Suprapubic skin (tissue), 3 donors: ENCODE results near the gene DCUN1D5.

ENCODE experiments used
- POLR2AphosphoS5 ChIP-seq, 3 donors: sonication (generic); formaldehyde crosslinking; IDR thresholded peaks; one replicate each; pipeline ENCODE4 v1.6.1; 2017; ENCODE audit warnings: antibody characterized with exemption in 3 of 3
- TF ChIP-seq, protein P1 (sequence below), 2 donors: fragments of 200-600 bp in 1 of 2; fragments of 450-650 bp in 1 of 2; sonication (generic) in 1 of 2; IDR thresholded peaks; one replicate each; pipeline ENCODE4 v1.5.1; 2016 to 2019; ENCODE audit warnings: antibody characterized with exemption in 2 of 2, mild to moderate bottlenecking in 1 of 2, moderate library complexity in 1 of 2

DNA sequence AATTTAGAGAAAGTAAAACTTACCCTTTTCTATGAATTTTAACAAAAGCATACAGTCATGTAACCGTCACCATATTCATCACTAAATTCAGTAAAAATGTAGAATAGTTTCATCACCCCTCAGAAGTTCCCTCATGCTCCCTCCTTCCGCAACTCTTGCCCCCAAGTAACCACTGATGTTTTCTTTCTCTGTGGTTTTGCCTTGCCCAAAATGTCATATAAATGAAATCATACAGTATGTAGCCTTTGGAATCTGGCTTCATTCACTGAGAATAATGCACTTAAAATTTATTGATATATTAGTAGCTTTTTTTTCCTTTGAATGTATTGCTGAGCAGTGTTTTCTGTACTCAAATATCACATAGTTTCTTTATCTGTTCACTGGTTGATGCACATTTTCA, 60.1 kb downstream of the DCUN1D5 start:
- TF ChIP-seq, protein P1, sequence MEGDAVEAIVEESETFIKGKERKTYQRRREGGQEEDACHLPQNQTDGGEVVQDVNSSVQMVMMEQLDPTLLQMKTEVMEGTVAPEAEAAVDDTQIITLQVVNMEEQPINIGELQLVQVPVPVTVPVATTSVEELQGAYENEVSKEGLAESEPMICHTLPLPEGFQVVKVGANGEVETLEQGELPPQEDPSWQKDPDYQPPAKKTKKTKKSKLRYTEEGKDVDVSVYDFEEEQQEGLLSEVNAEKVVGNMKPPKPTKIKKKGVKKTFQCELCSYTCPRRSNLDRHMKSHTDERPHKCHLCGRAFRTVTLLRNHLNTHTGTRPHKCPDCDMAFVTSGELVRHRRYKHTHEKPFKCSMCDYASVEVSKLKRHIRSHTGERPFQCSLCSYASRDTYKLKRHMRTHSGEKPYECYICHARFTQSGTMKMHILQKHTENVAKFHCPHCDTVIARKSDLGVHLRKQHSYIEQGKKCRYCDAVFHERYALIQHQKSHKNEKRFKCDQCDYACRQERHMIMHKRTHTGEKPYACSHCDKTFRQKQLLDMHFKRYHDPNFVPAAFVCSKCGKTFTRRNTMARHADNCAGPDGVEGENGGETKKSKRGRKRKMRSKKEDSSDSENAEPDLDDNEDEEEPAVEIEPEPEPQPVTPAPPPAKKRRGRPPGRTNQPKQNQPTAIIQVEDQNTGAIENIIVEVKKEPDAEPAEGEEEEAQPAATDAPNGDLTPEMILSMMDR (IDR thresholded peaks at IDR 0.05) = no peak
- no peak for TF ChIP-seq POLR2AphosphoS5 (IDR thresholded peaks at IDR 0.05)
